Breast epithelium (tissue), 4 donors: Measurements from ENCODE around the gene STARD13. TPM values are rescaled to one million over a fixed set of nuclear protein-coding genes. Genes with fewer than 3 reads are reported as not detected.
A peak's percentile ranks its signal among the peaks of the same experiment; 100 is the strongest.

Source experiments
- DNase-seq, 2 donors: peaks; one replicate each; pipeline ENCODE4 v3.0.0-alpha.2; 2019; ENCODE audit warnings: low spot score in 2 of 2
- H3K27ac ChIP-seq, 2 donors: fragments of 200-600 bp; sonication (generic) in 1 of 2; one replicate each; pipeline ENCODE4 v1.5.1; 2016 to 2019; ENCODE audit warnings: mild to moderate bottlenecking in 1 of 2
- H3K27me3 ChIP-seq, 2 donors: fragments of 200-600 bp; sonication (generic) in 1 of 2; one replicate each; pipeline versions ENCODE4 v1.5.1 to v1.6.0; 2017 to 2019; ENCODE audit warnings: control low read depth in 1 of 2, mild to moderate bottlenecking in 1 of 2
- H3K36me3 ChIP-seq: fragments of 200-600 bp; one replicate; pipeline ENCODE4 v1.5.1; 2019
- H3K4me1 ChIP-seq, 2 donors: fragments of 200-600 bp; sonication (generic); one replicate each; pipeline ENCODE4 v1.5.1; 2016 to 2019; ENCODE audit warnings: control low read depth in 1 of 2
- H3K4me3 ChIP-seq, 3 donors: fragments of 200-600 bp; sonication (generic); 1 replicate in 2 of 3; 2 replicates in 1 of 3; pipeline ENCODE4 v1.5.1; 2016 to 2019; ENCODE audit warnings: mild to moderate bottlenecking in 3 of 3, moderate library complexity in 2 of 3
- H3K9me3 ChIP-seq, 2 donors: fragments of 200-600 bp; sonication (generic) in 1 of 2; one replicate each; pipeline ENCODE4 v1.5.1; 2016 to 2019; ENCODE audit warnings: control low read depth in 1 of 2
- POLR2A ChIP-seq: fragments of 450-650 bp; IDR thresholded peaks from one replicate; pipeline ENCODE4 v1.6.1; 2016; ENCODE audit warnings: antibody characterized with exemption, mild to moderate bottlenecking, moderate library complexity
- POLR2AphosphoS5 ChIP-seq, 3 donors: sonication (generic); formaldehyde crosslinking; IDR thresholded peaks; one replicate each; pipeline ENCODE4 v1.6.1; 2017; ENCODE audit warnings: antibody characterized with exemption in 3 of 3
- intact Hi-C: fragments of 100-400 bp; cut with DNase I; formaldehyde crosslinking; loops from one replicate; pipeline ENCODE4 v1.15.1; 2023; ENCODE audit warnings: low total_unique reads
- total RNA-seq, 3 donors: library from RNA; depleted of rRNA; stranded (reverse); fragments of >200 nt; gene quantifications; one replicate each; pipeline ENCODE4 v1.1.0, GENCODE V29; 2016
- TF ChIP-seq, protein P1 (sequence below), 3 donors: fragments of 450-650 bp; IDR thresholded peaks; one replicate each; pipeline ENCODE4 v1.5.1; 2016 to 2017; ENCODE audit warnings: antibody characterized with exemption in 3 of 3, mild to moderate bottlenecking in 3 of 3, moderate library complexity in 3 of 3

STARD13 gene
- total RNA-seq, 3 donors from 2014 or later = 42.4 to 62.3 (median 58.7) TPM

DNA sequence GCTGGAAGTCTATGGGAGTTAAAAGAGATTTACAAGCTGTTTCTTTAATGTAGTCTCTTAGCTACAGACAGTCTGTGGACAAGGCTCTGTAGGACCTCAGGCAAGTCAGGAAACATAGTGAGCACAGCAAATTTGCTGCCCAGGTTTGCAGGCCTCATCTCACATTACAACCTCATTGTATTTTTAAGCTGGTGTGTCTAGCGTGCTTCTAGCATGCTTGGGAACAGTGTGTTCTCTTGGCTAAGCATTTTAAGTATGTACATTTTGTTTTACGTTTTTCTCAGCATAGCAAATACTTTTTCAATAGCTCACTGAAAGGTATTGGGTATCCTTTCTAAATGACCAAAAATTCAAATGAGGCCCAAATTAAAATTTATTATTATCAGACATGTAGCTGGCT is 113.2 kb downstream of the STARD13 start:
- no peaks in the 10 kb centered on the region for H3K27me3 ChIP-seq
- no peaks in the 10 kb centered on the region for H3K36me3 ChIP-seq
- TF ChIP-seq POLR2A (no peak), POLR2AphosphoS5 (IDR thresholded peaks at IDR 0.05) (no peak)
- TF ChIP-seq, protein P1, sequence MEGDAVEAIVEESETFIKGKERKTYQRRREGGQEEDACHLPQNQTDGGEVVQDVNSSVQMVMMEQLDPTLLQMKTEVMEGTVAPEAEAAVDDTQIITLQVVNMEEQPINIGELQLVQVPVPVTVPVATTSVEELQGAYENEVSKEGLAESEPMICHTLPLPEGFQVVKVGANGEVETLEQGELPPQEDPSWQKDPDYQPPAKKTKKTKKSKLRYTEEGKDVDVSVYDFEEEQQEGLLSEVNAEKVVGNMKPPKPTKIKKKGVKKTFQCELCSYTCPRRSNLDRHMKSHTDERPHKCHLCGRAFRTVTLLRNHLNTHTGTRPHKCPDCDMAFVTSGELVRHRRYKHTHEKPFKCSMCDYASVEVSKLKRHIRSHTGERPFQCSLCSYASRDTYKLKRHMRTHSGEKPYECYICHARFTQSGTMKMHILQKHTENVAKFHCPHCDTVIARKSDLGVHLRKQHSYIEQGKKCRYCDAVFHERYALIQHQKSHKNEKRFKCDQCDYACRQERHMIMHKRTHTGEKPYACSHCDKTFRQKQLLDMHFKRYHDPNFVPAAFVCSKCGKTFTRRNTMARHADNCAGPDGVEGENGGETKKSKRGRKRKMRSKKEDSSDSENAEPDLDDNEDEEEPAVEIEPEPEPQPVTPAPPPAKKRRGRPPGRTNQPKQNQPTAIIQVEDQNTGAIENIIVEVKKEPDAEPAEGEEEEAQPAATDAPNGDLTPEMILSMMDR (IDR thresholded peaks at IDR 0.05) = no peak
- intact Hi-C loops = no loop called here
- peaks cover 0 to 3% of the 10 kb centered on the region in 2 donors for H3K4me1 ChIP-seq
- no peak for DNase-seq
- H3K9me3 ChIP-seq = no peaks in the 10 kb centered on the region
- H3K4me3 ChIP-seq = no peak overlapping the region
- no peak overlapping the region for H3K27ac ChIP-seq

DNA sequence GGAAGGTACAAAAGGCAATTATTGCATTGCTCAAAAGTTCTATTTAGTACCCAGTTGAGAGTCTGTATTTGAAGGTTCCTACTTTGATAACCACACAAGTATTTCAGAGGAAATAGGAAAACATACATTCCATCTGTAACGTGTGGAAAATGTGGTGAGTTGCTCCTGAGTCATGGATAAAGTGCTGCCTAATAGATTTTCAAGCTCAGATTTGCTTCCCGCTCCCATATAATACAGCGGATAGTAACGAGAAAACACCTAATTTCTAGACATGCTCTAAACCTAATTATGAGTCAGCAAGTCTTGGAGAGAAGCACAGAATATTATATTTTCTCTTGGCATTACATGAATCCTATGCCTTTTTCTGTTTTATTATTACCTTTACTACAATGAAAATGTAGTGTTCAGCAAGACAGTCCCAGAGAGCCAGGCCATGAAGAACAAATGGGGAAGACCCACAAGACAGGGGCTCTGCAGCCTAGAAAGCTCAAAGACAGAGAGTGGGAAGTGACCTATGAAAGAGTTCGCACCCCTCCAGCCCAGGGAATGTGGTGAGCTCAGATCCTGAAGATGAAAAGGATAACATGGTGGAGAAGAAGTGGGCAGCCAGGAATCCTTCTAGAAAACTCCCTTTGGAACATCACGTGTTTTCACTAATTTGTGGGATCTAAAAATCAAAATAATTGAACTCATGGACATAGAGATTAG is 116.1 kb downstream of the STARD13 start:
- H3K9me3 ChIP-seq = no peaks in the 10 kb centered on the region
- intact Hi-C loops = no loop called here
- no peaks in the 10 kb centered on the region for H3K36me3 ChIP-seq
- no peaks in the 10 kb centered on the region for H3K27me3 ChIP-seq
- peaks cover 0 to 3% of the 10 kb centered on the region in 2 donors for H3K4me1 ChIP-seq
- no peak for DNase-seq
- TF ChIP-seq, protein P1 (IDR thresholded peaks at IDR 0.05) = no peak
- no peak for TF ChIP-seq POLR2AphosphoS5 (IDR thresholded peaks at IDR 0.05)
- TF ChIP-seq POLR2A = no peak
- H3K4me3 ChIP-seq = no peak overlapping the region
- no peak overlapping the region for H3K27ac ChIP-seq

DNA sequence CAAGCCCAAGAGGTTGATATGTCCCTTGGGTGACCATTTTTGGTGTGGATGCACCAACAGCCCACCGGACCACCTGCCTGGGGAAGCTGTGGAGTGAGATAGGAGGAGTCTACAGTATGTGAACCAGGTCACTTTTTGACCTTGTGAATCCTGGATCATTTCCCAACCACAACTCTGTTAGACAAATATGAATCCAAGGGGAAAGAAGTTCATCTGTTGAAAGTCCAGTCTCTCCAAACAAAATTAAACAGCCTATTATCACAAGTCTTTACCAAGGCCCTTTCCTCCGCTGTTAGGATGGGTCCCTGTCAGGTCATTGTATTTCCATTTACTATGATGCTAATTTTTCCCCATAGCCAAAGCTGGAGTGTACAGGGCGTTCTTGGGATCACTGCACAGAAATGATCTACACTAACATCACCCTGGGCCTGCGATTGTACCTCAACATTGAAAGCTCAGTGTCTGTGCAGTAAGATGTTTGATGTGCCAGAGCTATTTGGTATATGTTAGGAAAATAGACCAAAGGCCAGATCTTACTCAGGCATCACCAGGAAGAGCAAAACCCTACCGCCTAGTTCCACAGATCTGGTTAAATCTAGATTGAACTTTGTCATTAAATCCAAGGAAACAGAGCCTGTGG is 117.1 kb downstream of the STARD13 start:
- TF ChIP-seq, protein P1 (IDR thresholded peaks at IDR 0.05) = no peak
- TF ChIP-seq POLR2AphosphoS5 (IDR thresholded peaks at IDR 0.05) = no peak
- no peak for TF ChIP-seq POLR2A
- peaks cover 5% of the 10 kb centered on the region for H3K36me3 ChIP-seq
- H3K27ac ChIP-seq = peak overlapping the region in 1 of 2 donors; percentile 30
- intact Hi-C loops = no loop called here
- no peaks in the 10 kb centered on the region for H3K9me3 ChIP-seq
- H3K4me1 ChIP-seq = peaks cover 0 to 3% of the 10 kb centered on the region in 2 donors
- H3K27me3 ChIP-seq = no peaks in the 10 kb centered on the region
- DNase-seq = no peak
- no peak overlapping the region for H3K4me3 ChIP-seq

DNA sequence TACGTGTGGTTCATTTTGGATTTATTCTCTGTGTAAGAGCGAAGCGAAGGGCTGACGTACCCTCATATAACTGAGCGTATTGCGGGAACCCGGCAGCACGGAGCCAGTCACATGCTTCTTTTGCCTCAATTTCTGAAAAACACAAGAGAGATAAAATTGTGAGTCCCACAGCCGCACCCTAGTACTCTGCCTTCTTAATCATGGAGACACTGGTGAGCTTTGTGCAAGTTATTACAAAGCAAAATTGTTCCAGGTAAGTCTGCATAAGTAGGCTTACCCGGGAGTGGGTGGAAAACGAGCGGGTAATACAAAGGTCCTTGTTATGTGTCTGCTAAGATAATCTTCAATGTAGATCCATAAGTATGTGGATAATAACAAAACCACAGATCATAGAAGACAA is 118.1 kb downstream of the STARD13 start:
- H3K4me3 ChIP-seq = no peak overlapping the region
- TF ChIP-seq, protein P1 (IDR thresholded peaks at IDR 0.05) = no peak
- TF ChIP-seq POLR2A (no peak), POLR2AphosphoS5 (IDR thresholded peaks at IDR 0.05) (no peak)
- no peak overlapping the region for H3K27ac ChIP-seq
- peaks cover 0 to 3% of the 10 kb centered on the region in 2 donors for H3K4me1 ChIP-seq
- H3K36me3 ChIP-seq = peaks cover 5% of the 10 kb centered on the region
- peaks cover 0 to 8% of the 10 kb centered on the region in 2 donors for H3K9me3 ChIP-seq
- H3K27me3 ChIP-seq = no peaks in the 10 kb centered on the region
- DNase-seq = no peak
- intact Hi-C loops = no loop called here

DNA sequence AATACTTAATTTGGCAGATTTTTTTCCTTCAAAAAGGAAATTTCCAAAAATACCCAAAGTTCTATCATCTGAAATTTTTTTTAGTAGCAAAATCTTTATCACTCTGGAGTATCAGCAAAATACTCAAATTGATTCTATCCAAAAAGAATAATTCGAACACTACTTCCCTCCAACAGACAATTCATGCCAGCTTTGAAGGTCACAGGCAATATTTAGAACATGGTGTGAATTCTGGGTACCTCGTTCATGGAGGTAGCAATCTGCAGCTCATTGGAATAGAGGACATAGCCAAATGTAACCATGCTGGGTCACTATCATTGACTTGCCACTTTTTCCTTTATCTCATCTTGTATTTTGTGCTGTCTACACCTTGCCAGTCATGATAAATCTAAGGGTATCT is 119.8 kb downstream of the STARD13 start:
- DNase-seq = no peak
- no peak overlapping the region for H3K27ac ChIP-seq

More for the DNA sequence above, 119.8 kb downstream of the STARD13 start:
- TF ChIP-seq, protein P1 (IDR thresholded peaks at IDR 0.05) = no peak
- TF ChIP-seq POLR2AphosphoS5 (IDR thresholded peaks at IDR 0.05) = no peak
- intact Hi-C loops = no loop called here
- Histone ChIP-seq H3K4me3 (no peak overlapping the region), H3K36me3 (peaks cover 5% of the 10 kb centered on the region), H3K9me3 (peaks cover 0 to 12% of the 10 kb centered on the region in 2 donors), H3K27me3 (no peaks in the 10 kb centered on the region), H3K4me1 (peaks cover 0 to 3% of the 10 kb centered on the region in 2 donors)
